HG03139 (cell line): ENCODE results near the gene STUB1.

Experiments
- ATAC-seq: cut with Tn5 transposase; IDR thresholded peaks from one replicate; pipeline ENCODE4 v1.9.1; 2021; ENCODE audit not compliant: unreplicated experiment

Gene STUB1

DNA sequence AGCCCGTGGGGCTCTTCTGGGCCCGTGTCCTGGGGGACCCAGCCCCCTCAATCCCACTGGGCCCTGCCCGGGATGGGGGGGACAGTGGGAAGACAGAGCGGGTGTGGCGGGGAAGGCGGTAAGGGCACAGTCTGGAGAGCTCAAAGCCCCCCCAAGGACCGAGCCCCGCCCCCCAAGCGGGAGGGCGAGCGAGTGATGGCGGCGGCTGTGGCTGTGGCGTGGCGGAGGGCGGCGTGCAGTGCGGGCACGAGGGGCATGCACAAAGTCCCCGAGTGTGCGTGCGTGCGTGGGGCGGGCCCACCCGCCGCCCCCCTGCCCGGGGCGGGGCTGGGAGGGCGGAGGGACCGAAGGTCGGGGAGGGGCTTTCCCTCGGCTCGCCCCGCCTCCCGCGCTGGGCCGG lies 13.6 kb downstream of the STUB1 start:
- ATAC-seq: no peak

DNA sequence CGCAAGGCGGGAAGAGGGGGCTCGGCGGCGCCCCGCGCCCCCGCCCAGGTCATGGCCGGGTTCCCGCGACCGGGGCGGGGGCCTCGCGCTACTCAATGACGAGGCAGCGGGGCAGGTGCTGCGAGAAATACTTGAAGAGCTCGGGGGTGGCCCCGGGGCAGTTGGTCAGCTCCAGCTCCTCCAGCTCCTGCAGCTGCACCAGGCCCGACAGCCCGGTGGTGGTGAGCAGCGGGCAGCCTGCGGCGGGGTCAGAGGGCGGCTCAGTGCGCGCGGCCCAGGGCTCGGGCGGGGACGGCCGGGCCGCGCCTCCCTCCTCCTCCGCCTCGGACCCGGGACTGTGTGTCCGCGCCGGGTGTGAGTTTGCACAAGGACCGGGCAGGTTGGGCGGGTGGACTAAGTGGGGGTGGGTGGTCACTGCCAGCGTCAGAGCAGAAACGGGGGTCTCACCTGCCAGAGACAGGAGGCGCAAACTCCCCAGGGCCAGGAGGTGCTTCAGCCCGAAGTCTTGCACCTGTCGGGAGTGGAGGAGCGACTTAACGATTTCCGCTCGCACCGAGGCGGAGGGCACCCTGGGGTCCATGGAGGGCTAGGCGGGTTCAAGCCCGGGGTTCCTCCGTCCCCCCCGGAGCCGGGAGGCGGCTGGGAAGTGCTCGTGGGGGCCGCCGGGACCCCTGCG lies 14.1 kb downstream of the STUB1 start:
- no peak for ATAC-seq

DNA sequence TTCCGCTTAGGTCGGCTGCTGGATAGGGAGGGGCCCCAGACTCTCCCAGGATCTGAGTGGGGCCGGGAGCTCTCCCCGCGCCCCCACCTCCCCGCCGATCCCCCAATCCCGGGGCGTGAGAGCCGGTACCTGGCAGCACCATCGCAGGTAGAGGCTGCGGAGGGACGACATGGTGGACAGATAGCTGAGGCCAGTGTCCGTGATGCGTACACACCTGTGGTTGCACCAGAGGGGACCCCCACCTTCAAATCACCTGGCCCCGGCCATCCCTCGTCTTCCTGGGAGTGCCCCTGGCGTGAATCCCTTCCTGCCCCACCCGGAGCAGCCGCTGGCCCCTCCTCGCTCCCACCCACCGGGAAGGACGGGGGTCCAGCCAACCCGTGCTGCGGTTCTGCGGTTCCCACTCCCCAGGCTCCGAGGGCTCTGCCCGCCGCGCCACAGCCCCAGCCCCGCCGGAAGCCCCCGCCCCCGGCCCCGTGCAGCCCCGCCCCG lies 14.7 kb downstream of the STUB1 start:
- no peak for ATAC-seq

DNA sequence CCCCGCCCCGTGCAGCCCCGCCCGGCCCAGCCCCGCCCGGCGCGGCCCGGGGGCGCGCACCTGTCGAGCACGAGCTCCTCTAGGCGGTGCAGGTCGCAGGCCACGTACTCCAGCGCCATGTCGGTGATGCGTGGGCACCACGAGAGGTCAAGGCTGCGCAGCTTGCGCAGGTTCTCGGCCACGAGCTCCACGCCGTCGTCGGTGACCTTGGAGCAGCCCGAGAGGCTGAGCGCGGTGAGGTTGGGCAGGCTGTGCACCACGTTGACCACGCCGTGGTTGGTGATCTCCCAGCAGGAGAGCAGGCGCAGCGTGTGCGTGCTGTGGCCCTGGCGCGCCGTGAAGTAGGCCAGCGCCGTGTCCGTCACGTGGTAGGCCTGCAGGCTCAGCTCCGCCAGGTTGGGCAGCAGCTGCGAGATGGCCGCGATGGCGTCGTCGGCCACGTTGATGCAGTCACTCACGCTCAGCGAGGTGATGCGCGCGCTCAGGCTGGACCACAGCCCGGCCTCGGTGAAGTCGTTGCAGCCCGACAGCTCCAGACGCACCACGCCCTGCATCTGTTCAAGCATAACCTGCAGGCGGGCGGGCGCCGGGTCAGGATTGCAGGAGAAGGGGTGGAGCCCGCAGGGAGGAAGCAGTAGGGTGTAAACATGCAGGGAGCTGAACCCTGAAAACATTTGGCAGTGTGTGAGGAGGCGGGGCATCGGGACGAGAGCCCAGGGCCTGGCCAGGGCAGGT lies 15.3 kb downstream of the STUB1 start:
- ATAC-seq: no peak

DNA sequence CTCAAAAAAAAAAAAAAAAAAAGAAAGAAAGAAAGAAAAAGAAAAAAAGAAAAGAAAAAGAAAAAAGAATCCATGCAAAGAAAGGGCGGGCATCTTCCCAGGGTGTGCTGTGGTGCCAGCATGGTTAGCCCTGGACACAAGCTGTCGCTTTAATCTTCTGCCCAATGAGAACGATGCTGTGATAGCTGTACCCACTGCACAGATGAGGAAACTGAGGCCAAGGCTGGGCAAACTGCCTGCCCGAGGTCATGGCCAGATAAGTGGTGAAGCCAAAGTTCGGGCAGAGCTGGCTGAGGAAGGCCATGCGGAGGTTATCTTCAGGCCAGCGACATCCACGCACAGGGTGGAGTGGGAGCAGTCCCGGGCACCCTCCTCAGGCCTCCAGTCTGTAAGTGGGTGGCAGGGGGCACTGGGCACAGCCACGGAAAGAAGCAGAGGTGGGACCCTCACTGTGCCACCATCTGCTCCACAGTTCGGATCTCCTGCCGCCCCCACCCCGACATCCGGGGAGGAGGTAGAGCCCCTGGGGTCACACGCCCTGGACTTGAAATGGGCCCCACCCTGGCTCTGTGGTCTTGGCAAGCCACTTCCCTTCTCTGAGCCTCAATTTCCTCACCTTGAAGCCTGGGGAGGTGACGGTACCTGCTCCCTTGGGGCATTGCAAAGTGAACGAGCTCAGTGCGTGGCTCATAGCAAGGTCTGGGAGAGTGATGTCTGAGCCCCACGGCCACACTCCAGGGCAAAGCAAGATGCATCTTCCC lies 18.9 kb downstream of the STUB1 start:
- ATAC-seq: no peak

DNA sequence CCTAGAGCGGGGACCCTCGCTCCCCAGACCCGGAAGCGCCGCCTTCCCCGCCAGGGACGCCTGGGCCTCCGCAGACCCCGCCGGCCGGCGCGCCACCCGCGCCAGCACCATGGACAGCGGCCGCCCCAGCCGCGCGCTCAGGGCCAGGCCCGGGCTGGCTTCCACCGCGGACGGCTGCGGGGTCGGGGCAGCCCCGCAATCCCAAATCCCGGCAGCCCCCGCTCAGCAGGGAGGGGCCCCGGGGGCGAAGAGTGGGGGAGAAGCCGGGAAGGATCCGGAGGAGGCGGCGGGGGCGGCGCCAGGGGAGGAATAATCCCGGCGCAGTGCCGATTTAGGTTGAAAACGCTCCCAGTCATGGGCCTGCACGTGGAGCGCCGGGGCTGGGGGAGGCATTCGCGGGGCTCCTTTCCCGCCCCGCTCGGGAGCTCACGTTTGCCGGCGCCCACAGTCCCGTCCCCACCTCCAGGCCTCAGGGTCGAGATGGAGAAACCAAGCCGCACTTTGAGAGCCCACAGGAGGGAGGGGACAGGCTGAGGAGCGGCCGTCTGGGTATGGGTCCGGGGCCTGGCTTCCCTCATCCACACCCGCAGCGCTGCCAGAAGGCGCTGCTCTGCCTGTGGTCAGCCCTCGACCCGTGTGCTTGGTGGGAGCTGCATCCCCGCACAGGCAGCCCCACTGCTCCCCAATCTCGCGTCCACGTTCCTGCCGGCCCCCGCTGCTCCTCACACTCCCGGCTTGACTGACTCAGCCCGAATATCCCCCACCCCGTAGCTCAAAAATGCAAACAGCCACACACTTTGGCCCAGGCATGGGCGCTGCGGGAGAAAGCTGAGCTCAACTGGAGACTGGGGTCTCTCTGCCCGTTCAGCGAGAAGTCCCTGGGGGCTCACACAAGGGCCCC lies 20.7 kb downstream of the STUB1 start:
- no peak for ATAC-seq

DNA sequence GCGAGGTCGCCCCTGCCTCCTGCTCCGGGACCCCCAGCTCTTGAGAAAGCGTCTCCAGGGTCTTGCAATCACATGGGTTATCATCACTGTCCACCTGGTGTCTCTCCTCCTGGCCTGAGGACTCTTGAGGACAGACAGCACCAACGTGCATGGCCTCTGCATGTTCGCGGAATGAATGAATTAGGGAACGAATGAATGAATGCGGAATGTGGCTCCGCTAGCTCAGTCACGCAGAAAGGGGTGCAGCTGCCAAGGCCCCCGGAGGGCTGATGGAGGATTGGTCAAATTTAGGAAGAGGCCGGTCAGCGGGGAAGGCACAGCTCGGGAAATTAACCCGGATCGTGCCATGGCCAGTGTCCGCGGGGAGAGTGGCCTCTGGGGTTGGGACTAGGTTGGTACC lies 22.1 kb downstream of the STUB1 start:
- ATAC-seq: no peak

DNA sequence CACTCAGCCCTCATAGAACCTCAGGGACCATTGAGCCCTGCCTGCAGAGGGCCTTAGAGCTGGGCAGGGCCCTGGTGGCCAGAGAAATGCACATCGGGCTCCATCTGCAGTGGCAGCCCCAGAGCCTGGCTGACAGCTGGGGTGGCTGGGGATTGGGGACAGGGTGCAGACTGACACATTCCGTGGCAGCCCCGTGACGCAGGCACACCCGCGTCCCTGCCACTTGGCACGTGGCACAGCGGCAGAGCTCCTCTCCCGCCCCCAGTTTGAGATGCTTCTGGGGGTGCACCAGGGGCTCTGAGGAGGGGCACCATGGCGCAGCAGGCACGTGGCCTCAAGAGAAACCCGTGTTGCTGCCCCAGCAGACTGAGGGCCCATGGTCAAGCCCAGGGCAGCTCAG lies 23.2 kb downstream of the STUB1 start:
- no peak for ATAC-seq

DNA sequence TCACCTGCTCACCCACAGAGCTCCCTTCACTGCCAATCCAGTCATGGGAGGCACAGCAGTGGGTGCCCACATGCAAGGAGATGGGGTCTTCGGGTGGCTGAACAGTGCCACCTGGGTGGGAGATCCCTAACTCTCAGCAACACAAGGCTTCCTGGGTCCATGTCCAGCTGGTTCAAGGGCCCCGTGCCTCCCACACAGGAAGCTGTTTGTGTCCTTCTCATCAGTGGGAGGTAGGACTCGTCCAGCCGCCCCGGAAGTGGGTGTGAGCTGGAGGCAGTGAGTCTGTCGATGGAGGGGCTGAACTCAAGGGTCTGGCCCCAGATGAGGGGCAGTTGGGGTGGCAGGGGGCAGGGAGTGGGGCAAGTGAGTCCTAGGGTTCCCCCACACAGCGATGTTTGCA lies 23.8 kb downstream of the STUB1 start:
- ATAC-seq: no peak

DNA sequence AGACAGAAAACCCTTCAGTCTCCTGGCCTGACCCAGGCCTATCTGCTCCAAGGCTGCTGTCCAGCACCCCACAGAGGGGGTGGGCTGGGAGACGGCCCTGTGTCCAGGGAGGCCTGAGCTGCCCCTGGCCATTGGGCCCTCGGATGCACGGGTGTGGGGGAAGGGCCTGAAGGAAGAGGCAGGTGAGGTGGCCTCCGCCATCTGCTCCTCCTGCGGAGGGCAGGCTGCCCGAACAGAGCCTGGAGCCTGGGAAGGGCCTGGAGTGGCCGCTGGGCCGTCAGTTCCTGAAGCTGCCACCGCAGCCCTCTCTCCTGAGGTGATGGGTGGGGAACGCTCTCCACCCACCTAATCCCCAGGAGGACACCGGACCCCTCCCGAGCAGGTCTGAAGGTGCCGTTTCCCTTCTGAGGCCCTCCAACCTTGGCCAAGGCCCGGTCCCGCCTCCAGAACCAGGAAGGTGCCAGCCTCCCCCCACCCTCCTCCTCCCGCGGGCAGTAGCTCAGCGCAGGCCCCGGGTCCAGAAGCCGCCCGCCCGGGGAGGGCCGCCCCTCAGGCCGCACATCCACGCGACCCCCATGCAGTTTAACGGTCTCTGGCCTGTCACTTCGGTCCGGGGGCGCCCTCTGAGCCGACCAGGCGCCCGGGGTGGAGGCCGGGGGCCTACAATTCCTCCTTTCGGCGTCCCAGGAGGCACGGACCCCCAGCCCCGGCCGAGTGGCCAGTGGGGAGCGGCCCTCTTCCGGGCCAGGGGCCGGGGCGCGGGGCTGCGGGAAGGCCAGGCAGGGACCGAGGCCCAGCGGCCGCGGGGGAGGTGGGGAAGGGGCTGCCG lies 24.6 kb downstream of the STUB1 start:
- no peak for ATAC-seq

DNA sequence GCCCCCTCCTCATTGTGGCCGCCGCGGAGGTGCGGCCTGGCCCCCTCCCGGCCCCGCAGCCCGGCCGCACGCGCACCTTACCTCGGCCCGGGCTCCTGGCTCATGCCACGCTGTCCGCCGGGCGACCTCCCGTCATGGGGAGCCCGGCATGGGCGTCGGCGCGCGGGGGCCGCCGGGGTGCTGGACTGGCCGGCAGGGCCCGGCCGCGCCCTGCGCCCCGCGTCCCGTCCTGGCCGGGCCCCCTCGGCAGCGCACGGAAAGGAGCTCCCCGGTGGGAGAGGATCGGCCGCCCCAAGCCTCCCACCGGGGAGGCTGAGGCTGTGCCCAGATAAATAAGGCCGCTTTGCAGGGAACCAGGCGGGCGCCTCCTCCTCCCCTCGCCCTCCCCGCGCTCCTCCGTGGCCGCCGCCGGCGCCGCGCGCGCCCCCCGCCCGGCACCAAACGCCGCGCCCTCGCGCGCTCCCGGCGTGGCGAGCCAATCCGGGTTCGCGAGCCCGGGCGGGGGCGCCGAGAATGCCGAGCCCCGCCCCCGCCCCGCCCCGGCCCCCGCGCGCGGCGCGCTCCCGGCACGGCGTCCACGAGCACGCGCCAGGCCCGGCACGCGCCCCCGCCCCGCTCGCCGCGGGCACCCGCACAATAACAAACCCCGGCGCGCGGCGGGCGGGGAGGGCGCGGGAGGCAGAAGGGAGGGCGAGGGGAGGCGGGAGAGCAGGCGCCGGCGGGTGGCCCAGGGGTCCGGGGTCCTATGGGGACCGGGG lies 25.4 kb downstream of the STUB1 start, which contains the start of gene FBXL16:
Gene FBXL16 (minus strand): TSS at position 371 of the 758 bp plus-strand sequence. CDS start 8,396 bp downstream, outside the sequence.
- ATAC-seq: no peak

DNA sequence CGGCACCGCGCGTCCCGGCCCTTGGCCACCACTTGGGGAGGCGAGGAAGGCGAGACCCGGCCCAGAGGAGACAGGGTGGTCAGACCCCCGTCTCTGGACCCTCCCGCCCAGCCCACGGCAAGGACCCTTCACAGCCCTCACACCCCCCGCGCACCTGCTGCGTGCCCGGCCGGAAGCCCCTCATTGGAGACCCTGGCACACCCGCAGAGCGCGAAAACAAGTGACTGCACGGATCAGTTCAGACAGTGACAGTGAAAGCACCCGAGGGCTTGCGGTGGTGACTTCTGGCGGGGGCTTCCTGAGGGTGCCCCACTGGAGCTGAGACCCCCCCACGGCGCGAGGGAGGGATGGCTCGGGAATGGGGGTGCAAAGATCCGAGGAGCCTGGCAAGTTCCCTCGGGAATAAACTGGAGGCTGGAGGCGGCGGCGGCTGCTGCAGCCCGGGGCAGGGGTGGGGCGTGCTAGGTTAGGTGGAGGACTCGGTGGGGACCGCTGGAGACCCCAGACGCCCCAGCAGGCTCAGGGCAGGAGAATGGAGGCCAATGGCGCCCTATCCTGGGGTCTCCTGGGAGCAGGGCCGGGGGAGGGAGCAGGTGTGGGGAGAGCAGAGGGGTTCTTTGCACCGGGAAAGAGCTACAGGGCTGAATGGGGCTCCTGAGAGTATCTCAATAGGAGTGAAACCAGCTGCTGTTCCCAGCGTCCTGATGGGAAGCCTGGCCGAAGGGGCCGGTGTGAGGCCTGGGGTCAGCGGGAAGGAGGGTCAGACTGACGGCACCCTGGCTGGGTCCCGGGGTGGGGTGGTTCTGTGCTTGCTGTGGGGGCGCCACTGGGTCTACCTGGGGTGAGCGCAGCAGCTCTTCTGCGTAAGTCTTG lies 26.2 kb downstream of the STUB1 start:
- ATAC-seq: no peak

DNA sequence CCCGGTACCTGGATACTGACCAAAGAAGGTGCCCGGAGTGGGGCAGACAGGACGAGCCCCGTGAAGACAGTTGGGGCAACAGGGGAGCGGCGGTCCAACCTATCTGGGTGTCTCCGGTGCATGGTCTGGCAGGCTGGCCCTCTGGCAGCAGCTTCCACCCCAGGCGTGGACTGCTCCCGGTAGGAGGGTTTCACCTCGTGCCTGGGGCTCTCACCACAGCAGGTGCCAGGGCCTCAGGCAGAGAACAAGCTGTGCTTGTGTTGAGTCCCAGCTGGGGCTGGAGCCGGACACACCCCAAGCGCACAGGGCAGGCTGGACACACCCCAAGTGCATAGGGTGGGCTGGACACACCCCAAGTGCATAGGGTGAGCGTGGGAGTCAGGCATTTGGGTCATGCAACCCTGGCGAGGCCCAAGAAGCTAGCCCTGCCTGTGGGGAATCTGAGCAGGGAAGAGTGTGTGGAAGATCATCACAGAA lies 26.9 kb downstream of the STUB1 start:
- no peak for ATAC-seq

DNA sequence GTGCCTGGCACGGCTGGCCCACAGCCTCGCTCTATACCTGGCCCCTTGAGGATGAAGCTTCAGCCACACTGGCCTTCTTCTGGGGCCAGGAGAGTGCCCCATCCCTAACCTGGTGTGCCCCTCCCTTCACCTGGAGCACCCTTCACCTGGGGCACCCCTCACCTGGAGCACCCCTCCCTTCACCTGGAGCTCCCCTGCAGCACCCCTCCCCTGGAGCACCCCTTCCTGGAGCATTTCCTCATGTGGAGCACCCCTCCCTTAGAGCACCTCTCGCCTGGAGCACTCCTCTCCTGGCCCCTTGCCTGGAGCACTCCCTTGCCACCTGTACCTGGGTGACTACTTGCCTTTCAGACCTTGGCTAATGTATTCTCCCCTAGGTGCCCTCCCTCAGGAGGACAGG lies 27.8 kb downstream of the STUB1 start:
- no peak for ATAC-seq

DNA sequence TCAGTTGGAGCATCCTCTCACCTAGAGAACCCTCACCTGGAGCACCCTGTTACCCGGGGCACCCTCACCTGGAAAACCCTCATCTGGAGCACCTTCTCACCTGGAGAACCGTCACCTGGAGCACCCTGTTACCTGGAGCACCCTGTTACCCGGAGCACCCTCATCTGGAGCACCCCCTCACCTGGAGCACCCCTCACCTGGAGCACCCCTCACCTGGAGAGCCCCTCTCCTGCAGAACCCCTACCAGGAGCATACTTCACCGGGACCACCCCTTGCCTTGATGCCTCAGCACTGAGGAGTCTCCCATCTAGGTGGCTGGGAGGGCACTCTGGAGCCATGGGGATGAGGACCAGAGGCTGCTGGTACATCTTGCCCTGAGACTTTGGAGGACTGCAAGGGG lies 28.7 kb downstream of the STUB1 start:
- ATAC-seq: no peak

DNA sequence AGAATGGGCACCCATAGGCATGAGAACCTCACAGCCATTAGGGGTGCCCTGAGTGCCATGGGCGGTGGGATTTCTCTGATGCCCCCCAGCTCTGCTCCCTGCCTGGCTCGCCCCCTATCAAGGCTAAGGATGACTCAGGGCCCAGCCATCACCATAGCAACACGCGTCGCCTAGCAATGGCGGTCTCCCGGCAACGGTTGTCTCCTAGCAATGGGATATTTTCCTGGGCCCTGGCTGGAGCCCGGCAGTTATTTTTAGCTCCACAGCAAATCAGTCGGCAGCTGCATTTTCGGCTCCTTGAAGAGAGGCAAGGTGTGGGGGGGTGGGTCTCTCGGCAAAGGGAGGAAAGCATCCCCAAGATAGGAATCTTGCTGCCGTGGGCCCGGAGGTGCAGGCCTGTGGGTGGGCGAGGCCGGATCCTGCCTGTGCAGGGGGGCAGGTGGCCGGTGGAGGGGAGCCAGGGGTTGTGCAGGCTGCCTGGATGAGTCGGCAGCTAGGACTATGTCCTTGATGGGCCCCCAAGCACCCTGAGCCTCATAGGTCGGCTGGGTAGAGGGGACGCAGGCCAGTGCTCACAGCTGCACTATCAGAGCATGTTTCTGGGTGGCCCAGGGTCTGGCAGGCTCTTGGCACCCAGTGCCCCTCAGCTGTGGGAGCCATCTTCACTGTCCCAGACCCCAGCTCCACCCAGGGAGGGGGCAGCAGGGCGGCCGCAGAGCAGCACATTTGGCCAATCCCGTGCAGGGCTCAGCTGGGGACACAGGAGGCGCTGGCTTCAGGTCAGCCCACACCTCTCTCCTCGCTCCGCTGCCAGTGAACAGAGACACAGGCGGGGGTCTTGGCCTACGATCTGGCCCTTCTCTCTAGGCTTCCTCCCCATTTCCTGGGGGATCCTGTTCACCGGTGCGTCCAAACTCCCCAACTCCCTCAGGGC lies 29.6 kb downstream of the STUB1 start:
- ATAC-seq: no peak

DNA sequence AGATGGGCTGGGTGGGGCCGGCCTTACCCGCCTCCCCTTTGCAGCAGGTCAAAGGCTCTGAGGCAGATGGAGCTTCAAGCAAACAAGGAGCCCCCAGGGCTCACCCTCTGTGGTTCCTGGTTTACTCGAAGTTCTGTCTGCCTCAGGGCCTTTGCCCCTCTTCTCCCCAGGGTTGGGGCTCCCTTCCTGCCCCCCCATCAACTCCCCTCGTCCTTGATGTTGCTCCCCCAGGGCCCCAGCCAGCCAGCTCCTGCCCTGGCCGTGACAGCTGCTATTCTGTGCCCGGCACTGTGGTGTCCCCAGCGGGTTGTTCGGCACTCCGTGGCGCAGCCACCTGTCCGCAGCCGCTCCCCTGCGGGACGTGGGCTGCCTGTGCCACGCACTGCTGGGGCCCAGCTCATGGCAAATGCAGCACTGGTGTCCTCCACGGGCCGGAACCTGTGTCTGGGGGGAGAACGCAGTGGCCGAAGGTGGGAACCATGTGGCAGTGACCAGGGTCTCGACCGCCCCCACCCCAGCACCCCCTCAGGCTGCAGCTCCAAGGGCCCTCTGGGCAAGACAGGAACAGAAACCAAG lies 30.4 kb downstream of the STUB1 start:
- no peak for ATAC-seq
